Esophagus muscularis mucosa (tissue), 4 donors: ENCODE data around the gene MAN1A1. TPM values are rescaled to one million over a fixed set of nuclear protein-coding genes. Genes with fewer than 3 reads are reported as not detected.

Source experiments
- DNase-seq: peaks from one replicate; pipeline ENCODE4 v3.0.0-alpha.2; 2017; ENCODE audit errors: extremely low spot score
- H3K27ac ChIP-seq, 4 donors: fragments of 200-600 bp; sonication (generic); replicated peaks in 1 of 4; 1 replicate in 3 of 4; 2 replicates in 1 of 4; pipeline ENCODE4 v1.5.1; 2016 to 2019; ENCODE audit warnings: mild to moderate bottlenecking in 1 of 4
- H3K27me3 ChIP-seq, 4 donors: fragments of 200-600 bp; sonication (generic); one replicate each; pipeline versions ENCODE4 v1.5.1 to v1.6.0; 2016 to 2019
- H3K36me3 ChIP-seq, 4 donors: fragments of 200-600 bp; sonication (generic); one replicate each; pipeline ENCODE4 v1.5.1; 2016 to 2019
- H3K4me1 ChIP-seq, 4 donors: fragments of 200-600 bp; sonication (generic); one replicate each; pipeline ENCODE4 v1.5.1; 2016 to 2019
- H3K4me3 ChIP-seq, 4 donors: fragments of 200-600 bp; sonication (generic); 1 replicate in 2 of 4; 2 replicates in 2 of 4; pipeline ENCODE4 v1.5.1; 2016 to 2019; ENCODE audit warnings: mild to moderate bottlenecking in 4 of 4, moderate library complexity in 1 of 4
- H3K9me3 ChIP-seq, 4 donors: fragments of 200-600 bp; sonication (generic); 1 replicate in 3 of 4; 2 replicates in 1 of 4; pipeline ENCODE4 v1.5.1; 2016 to 2019
- EP300 ChIP-seq: sonication (generic); formaldehyde crosslinking; IDR thresholded peaks from one replicate; pipeline ENCODE4 v1.6.1; 2017; ENCODE audit warnings: antibody characterized with exemption
- POLR2A ChIP-seq: fragments of 450-650 bp; IDR thresholded peaks from one replicate; pipeline ENCODE4 v1.6.1; 2017; ENCODE audit warnings: antibody characterized with exemption, moderate library complexity, mild to moderate bottlenecking, low read depth
- POLR2AphosphoS5 ChIP-seq, 2 donors: sonication (generic); formaldehyde crosslinking; IDR thresholded peaks; one replicate each; pipeline ENCODE4 v1.6.1; 2017; ENCODE audit warnings: antibody characterized with exemption in 2 of 2
- WGBS: methylation state at CpG from one replicate; pipeline ENCODE4 v1.1.5; 2018; 5-methylcytosine and 5-hydroxymethylcytosine counted together
- intact Hi-C: fragments of 100-400 bp; cut with DNase I; formaldehyde crosslinking; loops from one replicate; pipeline ENCODE4 v1.15.1; 2023
- total RNA-seq, 4 donors: library from RNA; depleted of rRNA; stranded (reverse); fragments of >200 nt; gene quantifications; one replicate each; pipeline versions ENCODE4 v1.1.0 to v1.2.1, GENCODE V29; 2016
- TF ChIP-seq, protein P1 (sequence below), 3 experiments: fragments of 200-600 bp in 2 of 3; fragments of 450-650 bp in 1 of 3; sonication (generic) in 2 of 3; IDR thresholded peaks; one replicate each; pipeline ENCODE4 v1.5.1; 2017 to 2019; ENCODE audit warnings: antibody characterized with exemption in 3 of 3, mild to moderate bottlenecking in 2 of 3, moderate library complexity in 1 of 3

The MAN1A1 gene
- total RNA-seq, 4 donors from 2014 or later, result 79.4 to 125 (median 101) TPM

DNA sequence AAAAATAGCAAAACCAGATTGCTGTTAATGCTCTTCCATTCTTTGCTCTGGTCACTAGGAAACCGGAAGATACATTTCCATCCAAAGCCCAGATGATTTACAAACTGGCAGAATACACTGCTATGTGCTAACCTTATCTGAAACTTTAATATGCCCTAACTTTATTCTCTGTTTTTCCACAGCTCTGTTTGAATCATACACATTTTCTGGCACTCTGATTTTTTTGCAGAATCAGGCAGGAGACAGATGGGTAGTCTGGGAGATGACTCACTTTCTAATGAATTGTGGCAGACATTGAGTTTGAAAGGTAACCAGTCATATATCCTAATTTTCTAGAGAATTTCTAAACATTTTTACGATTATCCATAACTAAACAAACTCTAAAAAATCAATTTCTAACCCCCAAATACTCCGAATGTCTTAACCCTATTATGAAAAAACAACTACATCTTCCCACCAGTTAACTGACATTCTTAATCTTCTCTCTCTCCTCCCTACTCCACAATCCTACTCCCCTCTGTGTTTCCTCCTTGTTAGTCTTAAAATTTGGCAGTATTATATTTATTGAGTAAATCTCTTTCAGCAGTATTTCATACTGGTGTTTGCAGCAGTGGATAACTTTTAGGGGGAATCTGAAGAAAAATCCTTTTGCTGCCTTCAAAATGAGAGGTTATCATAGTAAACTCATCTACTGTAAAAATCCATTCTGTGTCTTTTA, 63.5 kb downstream of the MAN1A1 start:
- no peak for TF ChIP-seq EP300
- TF ChIP-seq, protein P1, sequence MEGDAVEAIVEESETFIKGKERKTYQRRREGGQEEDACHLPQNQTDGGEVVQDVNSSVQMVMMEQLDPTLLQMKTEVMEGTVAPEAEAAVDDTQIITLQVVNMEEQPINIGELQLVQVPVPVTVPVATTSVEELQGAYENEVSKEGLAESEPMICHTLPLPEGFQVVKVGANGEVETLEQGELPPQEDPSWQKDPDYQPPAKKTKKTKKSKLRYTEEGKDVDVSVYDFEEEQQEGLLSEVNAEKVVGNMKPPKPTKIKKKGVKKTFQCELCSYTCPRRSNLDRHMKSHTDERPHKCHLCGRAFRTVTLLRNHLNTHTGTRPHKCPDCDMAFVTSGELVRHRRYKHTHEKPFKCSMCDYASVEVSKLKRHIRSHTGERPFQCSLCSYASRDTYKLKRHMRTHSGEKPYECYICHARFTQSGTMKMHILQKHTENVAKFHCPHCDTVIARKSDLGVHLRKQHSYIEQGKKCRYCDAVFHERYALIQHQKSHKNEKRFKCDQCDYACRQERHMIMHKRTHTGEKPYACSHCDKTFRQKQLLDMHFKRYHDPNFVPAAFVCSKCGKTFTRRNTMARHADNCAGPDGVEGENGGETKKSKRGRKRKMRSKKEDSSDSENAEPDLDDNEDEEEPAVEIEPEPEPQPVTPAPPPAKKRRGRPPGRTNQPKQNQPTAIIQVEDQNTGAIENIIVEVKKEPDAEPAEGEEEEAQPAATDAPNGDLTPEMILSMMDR (IDR thresholded peaks at IDR 0.05), result no peak
- no peak for TF ChIP-seq POLR2A
- TF ChIP-seq POLR2AphosphoS5 (IDR thresholded peaks at IDR 0.05), result no peak
- Histone ChIP-seq H3K36me3 (peaks cover 0 to 6% (median 0%) of the 10 kb centered on the region in 4 donors), H3K27me3 (no peaks in the 10 kb centered on the region), H3K4me3 (no peak overlapping the region), H3K27ac (no peak overlapping the region), H3K4me1 (peaks cover 4 to 36% (median 28%) of the 10 kb centered on the region in 4 donors), H3K9me3 (no peaks in the 10 kb centered on the region)
- no peak for DNase-seq
- WGBS, result 78% methylated on average over 3 of the region's 3 CpGs
- intact Hi-C loops, result no loop called here

DNA sequence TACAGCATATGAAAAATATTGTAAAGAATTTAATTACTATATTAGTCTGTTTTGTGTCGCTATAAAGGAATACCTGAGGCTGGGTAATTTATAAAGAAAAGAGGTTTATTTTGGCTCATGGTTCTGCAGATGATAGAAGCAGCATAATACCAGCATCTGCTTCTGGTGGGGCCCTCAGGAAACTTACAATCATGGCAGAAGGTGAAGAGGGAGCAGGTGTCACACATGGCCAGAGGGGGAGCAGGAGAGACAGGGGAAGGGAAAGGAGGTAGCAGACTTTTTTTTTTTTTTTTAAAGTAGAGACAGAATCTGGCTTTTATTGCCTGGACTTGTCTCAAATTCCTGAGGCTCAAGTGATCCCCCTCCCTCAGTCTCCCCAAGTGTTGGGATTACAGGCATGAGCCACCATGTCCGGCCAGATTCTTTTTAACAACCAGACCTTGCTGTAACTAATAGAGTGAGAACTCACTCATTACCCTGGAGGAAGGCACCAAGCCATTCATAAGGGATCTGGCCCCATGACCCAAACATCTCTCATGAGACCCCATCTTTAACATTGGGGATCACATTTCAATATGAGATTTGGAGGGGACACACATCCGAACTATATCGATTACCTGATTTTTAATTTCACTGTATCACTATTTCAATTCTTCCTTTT, 64.6 kb downstream of the MAN1A1 start:
- Histone ChIP-seq H3K27ac (no peak overlapping the region), H3K4me1 (peaks cover 4 to 30% (median 25%) of the 10 kb centered on the region in 4 donors), H3K9me3 (no peaks in the 10 kb centered on the region), H3K4me3 (no peak overlapping the region), H3K36me3 (peaks cover 0 to 6% (median 0%) of the 10 kb centered on the region in 4 donors), H3K27me3 (no peaks in the 10 kb centered on the region)
- intact Hi-C loops, result no loop called here
- no peak for DNase-seq
- 85% methylated on average over 4 of the region's 4 CpGs for WGBS
- no peak for TF ChIP-seq POLR2AphosphoS5 (IDR thresholded peaks at IDR 0.05)
- TF ChIP-seq, protein P1 (IDR thresholded peaks at IDR 0.05), result no peak
- TF ChIP-seq EP300, result no peak
- no peak for TF ChIP-seq POLR2A

DNA sequence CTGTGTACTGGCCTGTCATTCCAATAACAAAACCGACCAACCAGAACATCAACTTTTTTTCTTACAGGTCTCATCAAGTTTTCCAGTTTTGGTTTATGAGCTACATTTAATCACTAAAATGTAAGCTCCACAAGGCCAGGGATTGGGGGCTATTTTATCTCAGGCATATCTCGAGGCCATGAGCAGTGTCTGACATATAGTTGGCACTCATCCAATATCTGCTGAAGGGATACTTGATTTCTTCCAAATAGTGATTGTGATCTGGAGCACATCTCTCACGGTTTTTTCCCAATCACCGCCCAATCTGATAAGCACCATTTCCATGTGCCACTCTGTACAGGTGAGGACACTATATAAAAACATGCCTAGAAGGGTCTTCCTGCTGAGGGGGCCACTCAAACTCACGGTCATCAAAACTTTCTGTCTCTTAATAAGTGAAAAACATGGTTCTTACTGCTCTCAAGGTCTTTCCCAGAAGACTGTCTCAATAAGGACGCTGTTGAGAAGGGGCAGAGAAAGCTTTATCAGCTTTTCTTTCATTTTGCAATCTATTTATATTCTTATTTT, 65.5 kb downstream of the MAN1A1 start:
- TF ChIP-seq, protein P1 (IDR thresholded peaks at IDR 0.05), result no peak
- no peak for TF ChIP-seq POLR2AphosphoS5 (IDR thresholded peaks at IDR 0.05)
- TF ChIP-seq POLR2A, result no peak
- no peak for TF ChIP-seq EP300
- Histone ChIP-seq H3K4me1 (peaks cover 4 to 25% (median 18%) of the 10 kb centered on the region in 4 donors), H3K27me3 (no peaks in the 10 kb centered on the region), H3K4me3 (no peak overlapping the region), H3K9me3 (no peaks in the 10 kb centered on the region), H3K36me3 (peaks cover 0 to 6% (median 0%) of the 10 kb centered on the region in 4 donors), H3K27ac (no peak overlapping the region)
- intact Hi-C loops, result no loop called here
- DNase-seq, result no peak
- WGBS, result 95% methylated on average over 6 of the region's 6 CpGs

DNA sequence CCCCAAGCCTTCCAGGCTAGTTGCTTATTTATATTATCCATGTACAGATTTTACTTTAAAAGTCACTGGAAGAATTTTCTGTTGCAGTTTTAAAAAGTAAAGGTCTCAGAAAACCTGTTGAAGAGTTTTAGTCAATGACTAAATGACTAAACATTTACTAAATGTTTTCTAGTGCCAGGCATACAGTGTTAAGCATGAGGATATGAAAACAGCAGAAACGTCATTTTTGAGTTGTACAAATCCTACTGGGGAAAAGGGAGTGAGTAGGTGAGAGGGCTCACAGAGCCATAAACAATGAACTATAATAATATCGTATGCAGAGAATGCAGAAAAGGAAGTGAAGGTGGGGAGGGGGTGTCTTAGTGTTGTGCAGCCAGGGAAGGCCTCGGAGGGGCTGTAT, 66.3 kb downstream of the MAN1A1 start:
- DNase-seq, result no peak
- Histone ChIP-seq H3K36me3 (peaks cover 0 to 6% (median 0%) of the 10 kb centered on the region in 4 donors), H3K9me3 (no peaks in the 10 kb centered on the region), H3K4me3 (no peak overlapping the region), H3K27ac (no peak overlapping the region), H3K4me1 (peaks cover 4 to 25% (median 18%) of the 10 kb centered on the region in 4 donors), H3K27me3 (no peaks in the 10 kb centered on the region)
- TF ChIP-seq POLR2AphosphoS5 (IDR thresholded peaks at IDR 0.05), result no peak
- TF ChIP-seq, protein P1 (IDR thresholded peaks at IDR 0.05), result no peak
- no peak for TF ChIP-seq EP300
- no peak for TF ChIP-seq POLR2A
- 51% methylated on average over 3 of the region's 3 CpGs for WGBS
- intact Hi-C loops, result no loop called here
